D341Med (cell line): ENCODE measurements around the gene CLK2.
A peak's percentile ranks its signal among the peaks of the same experiment; 100 is the strongest.

ENCODE experiments used
- DNase-seq: peaks from one replicate; pipeline ENCODE4 v3.0.0; 2012; ENCODE audit warnings: low spot score

CLK2 gene

DNA sequence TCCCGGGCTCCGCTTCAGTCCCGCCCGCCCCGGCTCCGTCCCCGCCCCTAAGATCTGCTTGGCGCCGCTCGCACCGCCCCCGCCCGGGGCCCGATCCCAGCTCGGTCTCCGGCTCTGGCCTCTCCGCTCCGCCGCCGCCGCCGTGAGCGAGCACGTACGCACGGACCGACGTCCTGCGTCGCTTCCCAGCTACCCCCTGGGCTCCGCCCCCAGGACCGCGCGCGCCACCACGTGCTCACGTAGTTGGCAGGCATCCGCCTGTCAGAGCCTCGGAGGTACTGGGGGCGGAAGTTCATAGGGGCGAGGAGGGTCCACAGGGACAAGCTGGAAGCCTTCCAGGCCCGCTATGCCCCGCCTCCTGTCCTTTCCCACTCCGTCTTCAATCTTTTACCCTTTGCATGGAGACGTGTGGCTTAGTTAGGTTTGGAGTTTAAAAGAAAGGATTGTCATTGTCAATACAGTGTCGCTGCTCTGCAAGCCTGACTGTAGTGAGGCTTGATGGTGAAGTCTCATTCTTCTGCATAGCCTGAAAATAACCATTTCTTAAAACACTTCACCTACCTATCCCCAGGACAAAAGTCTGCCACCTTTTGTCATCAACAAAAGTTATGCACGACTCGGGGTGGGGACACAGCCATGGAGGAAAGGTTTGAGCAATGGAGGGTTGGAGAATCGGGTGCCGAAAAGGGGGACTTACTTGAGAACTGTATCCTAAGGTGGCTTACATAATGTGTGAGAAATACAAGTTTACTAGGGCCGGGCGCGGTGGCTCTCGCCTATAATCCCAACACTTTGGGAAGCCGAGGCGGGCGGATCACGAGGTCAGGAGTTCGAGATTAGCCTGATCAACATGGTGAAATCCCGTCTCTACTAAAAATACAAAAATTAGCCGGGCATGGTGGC, at the start of gene CLK2:
TSS of gene CLK2 (minus strand) at position 162 of the 903 bp plus-strand sequence. CDS start 2,527 bp downstream, outside the sequence.
- DNase-seq: peak; percentile 98

GRCh38 chr1:155322571-155322952, 49.3 kb upstream of the CLK2 start:
- peak; percentile 74 for DNase-seq

- DNase-seq: no peak
Observed at GRCh38 chr1:155321639-155322503, 48.6 kb upstream of the CLK2 start.

DNA sequence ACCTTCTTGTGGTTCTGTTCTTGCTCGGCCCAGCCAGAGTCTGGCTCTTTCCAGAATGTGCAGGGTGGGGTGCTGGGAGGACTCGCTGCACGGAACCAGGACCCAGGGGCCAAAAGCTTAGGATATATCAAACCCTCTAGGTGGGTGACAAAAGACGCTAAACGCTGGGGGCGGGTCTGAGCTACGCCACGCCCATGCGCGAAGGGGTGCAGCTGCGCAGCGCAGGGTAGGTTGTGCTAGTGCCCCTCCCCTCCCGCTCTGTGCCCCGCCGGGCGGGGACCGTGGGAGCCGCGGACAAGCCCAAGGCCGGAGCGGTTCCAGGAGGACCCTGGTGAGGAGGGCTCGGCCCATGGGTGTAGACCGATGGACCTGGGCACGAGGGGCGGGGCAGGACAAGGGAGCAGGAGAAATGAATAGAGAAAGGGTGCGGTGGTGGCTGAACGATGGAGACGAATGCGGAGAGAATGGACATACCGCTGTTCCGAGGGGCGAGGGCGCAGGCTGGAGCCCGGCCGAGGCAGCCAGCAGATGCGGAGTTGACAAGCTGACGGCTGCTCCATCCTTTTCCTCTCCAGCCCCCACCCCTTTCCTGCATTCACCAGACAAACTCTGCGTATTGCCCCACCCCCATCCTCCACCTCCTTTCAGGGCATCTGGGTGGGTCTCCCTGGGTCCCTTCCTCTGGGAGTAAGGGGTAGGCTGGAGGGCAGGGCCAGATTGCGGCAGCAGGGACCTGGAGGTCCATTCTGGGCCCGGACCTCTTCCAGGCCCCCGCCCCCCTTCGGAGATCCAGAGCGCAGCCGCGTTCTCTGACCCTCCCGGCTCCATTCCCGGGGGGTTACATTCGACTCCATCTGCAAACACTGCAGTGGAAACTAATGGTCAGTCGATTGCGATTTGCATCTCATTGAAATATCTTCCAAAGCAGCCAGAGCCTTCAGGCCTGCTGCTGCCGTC, 47.6 kb upstream of the CLK2 start, which contains the start of gene RUSC1:
TSS of gene RUSC1 (plus strand) at position 234 of the 957 bp plus-strand sequence. CDS start 880 bp downstream, outside the sequence.
- no peak for DNase-seq

DNA sequence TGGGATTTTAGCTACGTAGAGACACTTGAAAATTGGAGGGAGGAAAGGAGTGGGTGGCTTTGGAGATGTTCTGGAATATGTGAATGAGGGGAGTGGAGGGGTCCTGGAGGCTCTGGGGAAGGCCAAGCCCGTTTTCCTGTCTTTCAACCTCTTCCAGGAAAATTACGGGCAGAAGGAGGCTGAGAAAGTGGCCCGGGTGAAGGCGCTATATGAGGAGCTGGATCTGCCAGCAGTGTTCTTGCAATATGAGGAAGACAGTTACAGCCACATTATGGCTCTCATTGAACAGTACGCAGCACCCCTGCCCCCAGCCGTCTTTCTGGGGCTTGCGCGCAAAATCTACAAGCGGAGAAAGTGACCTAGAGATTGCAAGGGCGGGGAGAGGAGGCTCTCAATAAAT, 46.9 kb upstream of the CLK2 start:
- no peak for DNase-seq

DNA sequence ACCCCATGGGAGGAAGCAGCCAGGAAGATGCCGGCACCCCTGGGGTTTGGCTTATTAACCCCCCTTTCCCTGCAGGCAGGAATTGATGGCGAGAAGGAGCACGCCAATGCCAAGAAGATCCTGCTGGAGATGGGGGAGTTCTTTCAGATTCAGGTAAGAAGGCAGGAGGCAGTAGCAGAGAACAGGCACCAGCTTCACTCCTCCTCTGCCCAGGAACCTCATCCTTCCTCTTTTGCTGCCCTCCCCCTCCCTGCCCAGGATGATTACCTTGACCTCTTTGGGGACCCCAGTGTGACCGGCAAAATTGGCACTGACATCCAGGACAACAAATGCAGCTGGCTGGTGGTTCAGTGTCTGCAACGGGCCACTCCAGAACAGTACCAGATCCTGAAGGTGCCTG, 46.2 kb upstream of the CLK2 start:
- DNase-seq: no peak

DNA sequence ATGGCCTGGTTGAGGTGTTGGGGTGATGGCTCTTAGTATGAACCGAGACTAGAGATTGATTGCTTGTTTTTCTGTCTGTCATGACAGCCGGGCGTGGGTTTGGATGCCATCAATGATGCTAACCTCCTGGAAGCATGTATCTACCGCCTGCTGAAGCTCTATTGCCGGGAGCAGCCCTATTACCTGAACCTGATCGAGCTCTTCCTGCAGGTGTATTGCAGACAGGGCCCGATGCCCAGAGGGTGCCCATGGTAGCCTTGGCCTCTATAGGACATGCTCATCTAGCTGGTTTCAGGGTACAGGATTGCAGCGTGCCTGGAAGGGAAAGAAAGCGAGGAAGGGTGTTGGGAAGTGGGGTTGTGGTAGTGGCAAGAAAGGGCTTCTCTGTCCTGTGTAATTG, 44.8 kb upstream of the CLK2 start:
- DNase-seq: no peak

DNA sequence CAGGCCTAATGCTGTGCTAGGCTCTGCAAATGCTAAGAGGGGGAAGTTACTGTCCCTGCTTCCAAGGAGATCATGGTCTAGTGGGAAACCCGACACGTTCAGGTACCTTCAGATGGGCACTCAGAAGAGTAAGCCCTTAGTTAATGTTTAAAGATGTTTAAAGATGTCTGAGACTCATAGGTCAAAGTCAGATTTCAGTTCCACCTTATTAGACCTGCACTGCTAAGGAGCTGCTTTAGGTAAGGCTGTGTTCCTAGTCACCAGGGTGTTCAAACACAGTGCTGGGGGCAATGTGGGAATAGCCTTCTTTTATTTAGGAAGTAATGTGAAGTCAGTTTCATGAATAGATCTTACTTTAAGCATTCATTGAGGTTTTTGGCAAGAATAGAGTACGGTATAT, 43.6 kb upstream of the CLK2 start:
- no peak for DNase-seq

DNA sequence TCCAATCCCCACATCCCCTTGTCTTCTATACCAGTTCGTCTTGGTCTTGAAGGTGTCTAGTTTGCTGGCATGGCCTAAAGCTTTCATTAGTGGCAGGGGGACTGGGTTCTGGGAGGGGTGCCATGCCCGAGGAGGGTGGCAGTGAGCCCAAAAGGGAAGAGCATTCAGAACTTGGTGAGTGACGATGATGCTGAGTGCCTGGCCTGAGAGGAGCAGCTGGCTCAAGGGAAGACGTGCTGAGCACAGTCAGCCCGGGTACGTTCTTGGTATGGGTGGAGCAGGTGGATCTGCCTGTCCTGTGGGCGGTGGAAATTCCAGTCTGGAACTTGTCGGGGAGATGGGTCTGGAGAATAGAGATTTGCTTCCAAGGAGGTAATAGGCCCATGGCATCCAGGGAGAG, 40.0 kb upstream of the CLK2 start:
- DNase-seq: no peak

GRCh38 chr1:155309423-155310021, 36.2 kb upstream of the CLK2 start:
- peak; percentile 42 for DNase-seq

DNA sequence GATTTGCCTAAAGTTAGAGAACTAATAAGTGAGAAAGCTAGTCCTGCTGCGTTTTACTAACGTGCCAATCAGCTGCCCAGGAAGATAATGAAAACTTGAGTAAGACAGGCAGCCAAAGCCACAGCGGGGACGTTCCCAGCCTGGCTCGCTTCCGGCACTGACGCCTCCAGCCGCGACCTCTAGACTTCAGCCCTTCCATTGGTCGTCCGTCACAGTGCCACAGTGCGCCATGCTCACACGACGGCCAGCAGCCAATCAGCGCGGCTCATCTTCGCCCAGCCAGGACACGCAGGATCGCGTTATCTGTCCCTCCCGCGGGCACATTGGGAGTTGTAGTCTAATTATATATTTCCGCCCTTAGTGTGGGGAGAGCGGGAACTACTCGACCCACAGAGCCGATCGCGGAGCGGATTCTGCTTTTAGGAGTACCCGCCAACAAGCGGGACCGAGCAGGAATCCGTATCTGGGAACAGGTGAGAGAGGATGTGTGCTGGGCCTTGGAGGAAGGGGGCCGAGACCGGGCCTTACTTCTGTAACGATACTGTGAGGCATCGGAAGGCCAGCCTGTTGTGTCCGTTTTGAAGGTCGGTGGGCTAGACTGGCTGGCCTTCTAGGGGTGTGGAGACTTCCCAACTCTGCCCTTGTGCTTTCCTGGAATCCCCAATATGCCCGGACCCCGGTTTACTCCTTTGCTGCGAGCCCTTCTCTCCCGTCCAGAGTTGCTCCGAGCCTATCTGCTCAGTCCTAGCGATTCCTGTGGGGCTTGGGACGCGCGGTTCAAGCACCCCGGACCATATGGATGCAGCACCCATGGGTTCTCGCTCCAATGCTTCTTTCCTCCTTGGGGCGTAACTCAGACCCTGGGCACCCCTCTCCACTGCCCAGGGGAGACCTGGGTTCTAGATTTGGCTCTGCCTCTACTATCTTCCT, 35.5 kb upstream of the CLK2 start, which contains the start of gene FDPS:
TSS of gene FDPS (plus strand) at position 374 of the 930 bp plus-strand sequence. CDS start 924 bp downstream, outside the sequence.
- DNase-seq: peak; percentile 99

DNA sequence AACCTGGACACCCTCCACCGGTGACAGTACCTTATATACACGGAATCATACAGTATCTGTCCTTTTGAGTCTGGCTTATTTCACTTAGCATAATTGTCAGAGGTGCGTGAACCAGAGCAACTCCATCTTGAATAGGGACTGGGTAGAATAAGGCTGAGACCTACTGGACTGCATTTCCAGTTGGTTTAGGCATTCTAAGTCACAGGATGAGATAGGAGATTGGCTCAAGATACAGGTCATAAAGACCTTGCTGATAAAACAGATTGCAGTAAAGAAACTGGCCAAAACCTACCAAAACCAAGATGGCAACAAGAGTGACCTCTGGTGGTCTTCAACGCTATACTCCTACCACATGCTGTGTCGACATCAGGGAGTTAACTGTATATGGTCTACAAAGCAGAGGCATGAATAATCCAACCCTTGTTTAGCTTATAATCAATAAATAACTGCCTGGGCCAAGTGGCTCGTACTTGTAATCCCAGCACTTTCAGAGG, 34.0 kb upstream of the CLK2 start:
- DNase-seq: no peak

DNA sequence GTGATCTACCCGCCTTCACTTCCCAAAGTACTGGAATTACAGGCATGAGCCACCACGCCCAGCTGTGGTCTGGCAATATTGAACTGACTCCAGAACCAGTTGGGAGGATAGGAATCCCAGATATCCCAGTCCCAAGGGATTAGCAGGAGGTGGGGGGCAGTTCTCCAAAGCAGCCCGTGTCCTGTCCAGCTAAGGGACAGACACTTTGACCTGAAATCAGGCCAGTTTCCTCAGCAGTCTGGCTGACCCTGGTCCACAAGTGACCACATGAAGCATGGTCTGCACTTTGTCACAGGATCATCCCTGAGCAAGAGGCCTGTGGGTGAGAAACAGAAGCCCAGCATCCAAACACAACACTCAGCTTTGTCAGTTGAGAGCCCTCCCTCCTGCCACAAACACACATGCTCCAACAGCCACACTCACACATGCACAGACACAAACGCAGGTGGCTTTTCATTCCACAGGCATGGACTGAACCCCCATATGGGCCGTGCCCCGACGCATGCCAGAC, 32.6 kb upstream of the CLK2 start:
- no peak for DNase-seq

GRCh38 chr1:155304558-155305063, 31.3 kb upstream of the CLK2 start:
- DNase-seq: no peak

GRCh38 chr1:155301342-155301841, 28.1 kb upstream of the CLK2 start, which contains the start of gene PKLR:
PKLR (minus strand) TSS chr1:155301438; CDS start chr1:155301395, 43 bp downstream.
- DNase-seq: no peak

GRCh38 chr1:155300553-155301329, 27.4 kb upstream of the CLK2 start:
- no peak for DNase-seq

GRCh38 chr1:155300024-155300423, 26.7 kb upstream of the CLK2 start:
- DNase-seq: no peak

- no peak for DNase-seq
Observed at GRCh38 chr1:155297384-155297783, 24.1 kb upstream of the CLK2 start.
